GM19467 (cell line): ENCODE measurements around the gene TEX14.

Source experiments
- ATAC-seq: cut with Tn5 transposase; IDR thresholded peaks from one replicate; pipeline ENCODE4 v1.9.1; 2021; ENCODE audit warnings: mild to moderate bottlenecking, moderate library complexity; ENCODE audit not compliant: unreplicated experiment

Gene TEX14

DNA sequence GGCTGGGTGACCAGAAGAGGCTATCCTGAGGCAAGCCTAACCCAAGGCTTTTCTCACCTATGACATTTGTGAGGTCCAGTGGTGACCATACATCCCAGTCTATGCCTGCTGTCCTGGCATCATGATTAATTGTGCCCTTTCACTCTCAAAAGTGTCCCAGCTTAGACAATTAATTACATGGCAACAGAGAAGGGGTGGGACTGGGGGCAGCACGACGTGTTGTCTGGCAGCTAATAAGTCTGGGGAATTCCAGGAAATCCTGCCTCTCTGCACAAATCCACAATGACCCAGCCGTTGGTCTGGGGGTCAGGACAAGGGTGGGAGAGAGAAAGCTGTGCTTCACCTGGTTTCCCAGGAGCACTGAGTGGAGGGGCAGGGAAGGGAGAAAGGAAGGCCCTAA is 163.4 kb downstream of the TEX14 start:
- no peak for ATAC-seq

- ATAC-seq: no peak
These were observed 163.9 kb downstream of the TEX14 start for GRCh38 chr17:58527949-58528348.

GRCh38 chr17:58527306-58527705 is 164.5 kb downstream of the TEX14 start:
- ATAC-seq: no peak

- ATAC-seq: no peak
These were observed 166.6 kb downstream of the TEX14 start for GRCh38 chr17:58525239-58525638.

DNA sequence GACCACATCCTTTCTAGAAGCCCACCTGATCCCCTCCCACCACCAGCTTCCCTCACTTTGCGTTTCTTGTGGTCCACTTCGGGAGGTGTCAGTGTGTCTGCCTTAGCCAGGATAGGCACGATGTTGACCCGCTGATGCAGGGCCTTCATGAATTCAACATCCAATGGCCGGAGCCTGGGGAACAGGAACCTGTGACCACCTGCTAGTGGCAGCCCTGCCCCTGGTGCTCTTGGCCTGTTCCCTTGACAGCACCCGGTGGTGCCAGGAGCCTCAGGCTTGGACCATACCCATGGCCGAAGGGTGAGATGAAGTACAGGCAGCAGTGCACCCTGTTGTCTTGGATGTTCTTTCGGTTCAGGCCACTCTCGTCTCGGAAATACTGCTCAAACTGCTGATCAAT is 170.2 kb downstream of the TEX14 start:
- ATAC-seq: no peak

GRCh38 chr17:58520843-58521430 is 170.9 kb downstream of the TEX14 start:
- no peak for ATAC-seq

- ATAC-seq: peak; percentile 82
These were observed 173.8 kb downstream of the TEX14 start for GRCh38 chr17:58517928-58518609.

GRCh38 chr17:58517378-58517927 is 174.4 kb downstream of the TEX14 start:
- ATAC-seq: no peak

DNA sequence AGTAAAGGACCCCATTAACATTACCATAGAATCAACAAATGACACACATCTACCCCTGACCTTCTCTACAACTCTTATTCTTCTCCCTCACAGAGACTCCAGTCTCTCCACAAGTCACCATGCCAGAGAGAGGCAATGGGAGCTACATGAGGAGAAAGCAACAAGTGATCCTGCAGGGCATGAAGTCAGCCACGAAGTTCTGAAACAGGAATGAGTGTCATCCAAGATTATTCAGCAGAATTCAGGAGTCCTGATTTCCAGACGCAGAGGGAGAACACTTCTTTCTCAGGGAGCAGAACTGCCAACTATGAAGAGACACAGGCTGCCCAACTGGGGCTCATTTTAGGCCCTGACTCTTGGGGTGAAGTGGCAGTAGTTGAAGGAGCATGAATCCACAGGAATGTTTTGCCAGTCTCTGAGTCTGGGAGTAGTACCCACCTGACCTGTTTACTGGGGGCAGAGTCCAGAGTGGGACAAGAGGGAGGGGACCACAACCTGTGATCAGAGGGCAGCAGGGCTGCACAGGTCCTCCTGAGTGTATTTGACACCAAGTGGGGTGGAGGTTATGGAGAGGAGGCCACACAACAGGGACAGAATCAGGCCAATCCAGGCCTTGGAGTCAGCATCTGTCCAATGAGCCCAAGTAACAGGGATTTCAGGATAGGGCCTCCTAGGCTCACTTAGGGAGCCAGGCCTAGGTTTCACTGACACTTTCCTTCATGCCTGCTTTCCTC is 175.0 kb downstream of the TEX14 start:
- no peak for ATAC-seq

DNA sequence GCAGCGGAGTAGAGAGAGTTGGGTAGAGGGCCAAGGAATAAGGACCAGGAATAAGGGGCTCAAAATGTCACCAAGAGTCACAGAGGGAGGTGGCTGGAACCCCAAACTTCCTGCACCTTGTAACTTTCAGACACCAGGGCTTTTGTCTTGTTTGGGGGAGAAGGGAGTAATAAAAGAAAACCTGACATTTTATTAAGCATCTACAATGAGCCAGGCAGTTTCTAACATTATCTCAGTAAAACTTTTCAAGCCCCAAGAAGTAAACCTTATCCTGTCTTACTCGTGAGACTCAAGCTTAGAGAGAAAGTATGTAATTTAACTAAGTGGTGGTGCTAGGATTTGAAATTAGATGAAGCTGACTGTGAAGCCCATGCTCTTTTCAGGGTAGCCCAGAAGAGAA is 176.6 kb downstream of the TEX14 start:
- no peak for ATAC-seq

GRCh38 chr17:58514770-58515157 is 177.1 kb downstream of the TEX14 start:
- ATAC-seq: no peak

DNA sequence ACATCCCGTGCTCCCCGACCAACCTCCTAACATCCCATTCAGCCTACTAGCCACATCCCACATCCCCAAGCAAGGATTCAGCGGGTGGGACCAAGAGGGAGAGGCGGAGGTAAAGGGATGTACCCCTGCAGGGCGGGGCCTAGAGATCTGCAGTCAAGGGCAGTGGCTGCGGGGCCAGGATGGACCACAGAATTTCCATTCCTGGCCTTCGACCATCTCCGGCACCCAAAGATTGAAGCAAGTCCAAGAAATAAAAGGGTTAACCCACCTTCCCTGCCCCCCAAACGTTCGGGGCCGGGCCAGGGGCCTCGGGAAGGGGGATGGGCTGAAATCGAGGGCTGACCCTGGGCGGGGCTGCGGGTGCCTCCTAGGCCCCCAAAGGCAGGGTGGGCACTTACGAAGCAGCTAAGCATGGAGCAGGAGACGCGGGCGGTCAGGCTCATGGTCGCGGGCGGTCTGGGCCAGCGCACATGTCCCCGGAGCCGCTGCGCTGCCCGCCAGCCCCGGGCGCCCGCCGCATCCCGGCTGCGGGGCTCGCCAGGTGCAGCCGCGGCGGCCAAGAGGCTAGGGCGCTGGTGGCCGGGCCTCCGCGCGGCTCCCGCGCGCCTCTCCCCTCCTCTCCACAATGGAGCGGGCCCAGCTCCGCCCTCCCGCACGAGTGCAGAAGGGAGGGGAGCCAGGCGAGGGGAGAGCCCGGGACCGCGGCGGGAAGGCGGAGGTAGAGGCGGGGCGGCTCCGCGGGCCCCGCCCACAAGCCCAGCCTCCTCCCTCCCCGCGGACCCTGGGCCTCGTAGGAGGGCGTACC is 177.7 kb downstream of the TEX14 start, which contains the start of gene MTMR4:
TSS of gene MTMR4 (minus strand) at position 674 of the 805 bp plus-strand sequence. CDS start at position 443, 231 bp downstream.
- no peak for ATAC-seq

DNA sequence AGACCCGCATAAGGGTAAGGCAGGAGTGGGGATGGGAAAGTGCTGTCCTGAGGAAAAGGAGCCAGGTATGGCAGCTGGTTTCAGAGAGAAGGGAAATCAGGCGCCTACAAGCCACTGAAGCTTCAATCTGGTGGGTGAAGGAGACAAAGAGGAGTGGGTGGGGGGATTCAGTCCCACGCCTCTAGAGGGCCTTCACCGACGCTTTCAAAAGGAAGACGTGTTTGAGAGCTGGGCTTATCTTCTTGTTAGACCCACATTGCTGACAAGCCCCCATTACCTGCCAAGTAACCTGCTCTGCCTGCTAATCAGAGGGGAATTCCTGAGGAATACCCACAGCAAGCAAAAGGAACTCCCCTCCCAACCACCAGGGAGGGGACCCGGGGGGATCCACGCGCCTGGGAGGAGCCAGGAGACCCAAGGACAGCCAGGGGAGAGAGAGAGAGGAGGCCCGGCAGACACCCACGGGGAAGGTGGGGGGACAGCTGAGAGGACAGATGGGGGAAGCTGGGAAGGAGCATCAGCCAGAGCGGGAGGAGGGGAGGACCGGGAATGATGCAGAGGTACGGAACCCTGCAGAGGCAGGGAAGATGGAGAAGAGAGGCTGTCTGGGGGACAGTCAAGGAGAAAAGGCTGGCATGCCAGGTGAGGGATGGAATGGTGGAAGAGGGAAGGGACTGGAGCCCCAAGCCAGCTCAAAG is 178.4 kb downstream of the TEX14 start:
- no peak for ATAC-seq

GRCh38 chr17:58510075-58510474 is 181.8 kb downstream of the TEX14 start:
- no peak for ATAC-seq

DNA sequence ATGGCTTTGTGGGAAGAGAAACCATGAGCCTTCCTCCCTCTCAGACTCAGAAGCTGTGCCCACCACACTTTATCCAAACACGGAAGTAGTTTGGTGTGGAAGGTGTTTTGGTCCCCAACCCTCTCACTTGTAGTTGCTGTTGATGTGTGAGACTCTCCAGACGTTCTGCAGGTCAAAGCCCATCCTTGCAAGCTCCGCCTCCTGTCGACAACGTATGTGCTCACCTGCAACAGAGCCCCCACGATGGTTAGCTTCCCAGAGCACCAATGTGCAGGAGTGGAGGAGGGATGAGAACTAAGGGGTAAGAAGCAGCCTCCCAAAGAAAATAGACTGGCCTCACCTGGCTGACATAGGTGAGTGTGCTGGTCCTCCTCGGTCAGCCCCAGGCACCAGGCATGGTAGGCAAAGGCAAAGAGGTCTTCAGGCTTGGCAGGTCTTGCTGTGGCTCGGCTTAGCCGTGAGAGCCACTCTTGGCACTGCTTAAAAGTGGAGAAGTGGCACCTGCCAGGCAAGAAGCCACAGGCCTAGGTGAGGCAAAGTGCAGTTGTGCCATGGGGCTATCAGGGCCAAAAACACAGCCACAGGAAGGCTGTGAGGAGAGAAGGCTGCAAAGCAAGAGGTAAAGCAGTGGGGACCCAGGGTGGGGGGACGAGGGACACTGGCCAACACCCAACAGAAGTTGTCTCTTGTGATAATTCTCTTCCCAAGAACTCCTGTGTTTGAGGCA is 183.3 kb downstream of the TEX14 start:
- no peak for ATAC-seq

GRCh38 chr17:58507123-58507634 is 184.7 kb downstream of the TEX14 start:
- ATAC-seq: no peak
